HG02642 (cell line): ENCODE results near the gene CEP57.
"Not testable (repeated sequence)": the region's sequence is repeated elsewhere in the genome, so short reads cannot be mapped to it uniquely, and the experiment has no call there.

Experiments
- ATAC-seq: cut with Tn5 transposase; IDR thresholded peaks from one replicate; pipeline ENCODE4 v1.9.1; 2021; ENCODE audit warnings: mild to moderate bottlenecking; ENCODE audit not compliant: unreplicated experiment, poor library complexity

Gene CEP57

GRCh38 chr11:95795627-95796295 lies 5.5 kb downstream of the CEP57 start:
- ATAC-seq = no peak

- no peak for ATAC-seq
These were observed 6.2 kb downstream of the CEP57 start for GRCh38 chr11:95796501-95796900.

- no peak for ATAC-seq
These were observed 9.2 kb downstream of the CEP57 start for GRCh38 chr11:95799546-95799945.

GRCh38 chr11:95800438-95800837 lies 10.1 kb downstream of the CEP57 start:
- no peak for ATAC-seq

- no peak for ATAC-seq
These were observed 12.5 kb downstream of the CEP57 start for GRCh38 chr11:95802806-95803205.

GRCh38 chr11:95803973-95804372 lies 13.7 kb downstream of the CEP57 start:
- ATAC-seq = no peak

- ATAC-seq = no peak
These were observed 15.6 kb downstream of the CEP57 start for GRCh38 chr11:95805869-95806268.

GRCh38 chr11:95806464-95806863 lies 16.2 kb downstream of the CEP57 start:
- ATAC-seq = not testable (repeated sequence)

- ATAC-seq = not testable (repeated sequence)
These were observed 20.8 kb downstream of the CEP57 start for GRCh38 chr11:95811052-95811451.

GRCh38 chr11:95816037-95816436 lies 25.7 kb downstream of the CEP57 start:
- ATAC-seq = peak; percentile 52

GRCh38 chr11:95821640-95822039 lies 31.3 kb downstream of the CEP57 start:
- ATAC-seq = no peak

- ATAC-seq = no peak
These were observed 37.4 kb downstream of the CEP57 start for GRCh38 chr11:95827696-95828095.

- ATAC-seq = no peak
These were observed 39.4 kb downstream of the CEP57 start for GRCh38 chr11:95829580-95830259.

- no peak for ATAC-seq
These were observed 41.0 kb downstream of the CEP57 start for GRCh38 chr11:95831198-95831883.

- ATAC-seq = no peak
These were observed 42.5 kb downstream of the CEP57 start for GRCh38 chr11:95832763-95833162.

- ATAC-seq = no peak
These were observed 43.1 kb downstream of the CEP57 start for GRCh38 chr11:95833378-95833777.

GRCh38 chr11:95835351-95835750 lies 45.1 kb downstream of the CEP57 start:
- ATAC-seq = no peak

- ATAC-seq = peak; percentile 93
These were observed 45.6 kb downstream of the CEP57 start for GRCh38 chr11:95835768-95836488.

- no peak for ATAC-seq
These were observed 54.9 kb downstream of the CEP57 start for GRCh38 chr11:95845167-95845566.

- ATAC-seq = no peak
These were observed 59.0 kb downstream of the CEP57 start for GRCh38 chr11:95849087-95849825.
